ENCODE data around the gene IFT20.
A peak's percentile ranks its signal among the peaks of the same experiment; 100 is the strongest.

The IFT20 gene

DNA sequence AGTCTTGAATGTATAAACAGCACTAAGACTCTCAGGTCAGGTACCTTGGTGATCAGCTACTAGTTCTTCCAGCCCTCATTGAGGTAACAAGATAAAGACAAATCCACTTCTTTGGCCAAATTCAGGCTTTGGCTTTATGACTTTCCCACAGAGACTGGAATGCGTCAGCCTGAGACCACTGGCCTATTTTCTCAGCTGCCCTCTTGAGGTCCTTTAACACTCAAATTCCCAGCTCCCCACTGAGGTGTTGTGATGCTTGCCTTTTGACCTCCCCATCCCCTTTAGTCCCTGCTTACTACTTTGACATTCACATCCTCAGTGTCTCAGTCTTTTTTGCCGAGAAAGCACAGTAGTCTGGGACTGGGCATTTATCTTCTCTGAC lies 10.9 kb upstream of the IFT20 start:
- Histone ChIP-seq H3K4me3 (ENCODE audit: low read depth, low read length) (no peak overlapping the region), H3K27me3 (replicated peaks) (no peaks in the 10 kb centered on the region), H3K36me3 (replicated peaks) (peaks cover 72% of the 10 kb centered on the region), H3K27ac (peak overlapping the region; percentile 64)
- TF ChIP-seq CTCF (IDR thresholded peaks at IDR 0.05; ENCODE audit: low read depth, low read length, missing control alignments), result no peak
- in situ Hi-C loops (cut with HindIII; ENCODE audit: low pct_ligation_motif_present, low sequenced_read_pairs), result no loop called here
- DNase-seq, result no peak

DNA sequence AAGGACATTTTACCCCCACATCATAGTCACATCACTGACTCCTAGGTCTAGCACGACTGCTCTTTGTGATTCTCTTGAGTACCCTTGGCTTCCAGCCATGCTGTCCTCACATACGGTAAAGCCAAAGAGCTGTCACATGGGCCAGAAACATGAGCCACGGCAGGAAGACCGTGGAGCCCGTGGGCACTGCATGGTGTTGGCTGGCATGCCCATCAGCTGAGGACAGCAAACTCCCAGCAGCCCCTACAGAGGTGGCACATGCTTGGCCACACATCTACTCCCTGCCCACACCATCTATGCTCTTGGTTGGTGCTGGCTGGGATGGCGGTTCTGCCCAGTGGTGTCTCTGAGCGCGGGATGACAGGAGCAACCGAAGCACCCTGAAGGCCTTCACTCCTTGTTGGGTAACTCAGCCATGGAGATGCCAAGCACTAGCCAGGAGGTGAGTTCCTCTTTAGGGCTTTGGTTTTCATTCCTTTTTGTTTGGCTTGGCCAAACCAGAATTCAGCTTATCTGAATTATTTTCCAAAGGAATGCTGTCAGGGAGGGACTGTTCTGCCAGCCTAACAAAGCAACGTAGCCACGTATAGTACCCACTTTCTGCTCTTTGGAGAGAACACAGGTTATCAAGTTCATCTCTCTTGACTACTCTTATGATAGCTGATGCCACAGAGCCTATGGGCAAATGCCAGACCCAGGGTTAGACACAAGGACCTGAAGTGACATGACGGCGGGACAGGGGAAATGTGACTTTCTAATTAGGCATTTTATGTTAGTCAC lies 10.3 kb upstream of the IFT20 start:
- no peak for TF ChIP-seq CTCF (IDR thresholded peaks at IDR 0.05; ENCODE audit: low read depth, low read length, missing control alignments)
- Histone ChIP-seq H3K36me3 (replicated peaks) (peaks cover 71% of the 10 kb centered on the region), H3K27me3 (replicated peaks) (no peaks in the 10 kb centered on the region), H3K27ac (peak overlapping the region; percentile 64), H3K4me3 (ENCODE audit: low read depth, low read length) (no peak overlapping the region)
- DNase-seq, result no peak
- in situ Hi-C loops (cut with HindIII; ENCODE audit: low pct_ligation_motif_present, low sequenced_read_pairs), result no loop called here

- Histone ChIP-seq H3K36me3 (replicated peaks) (peaks cover 72% of the 10 kb centered on the region), H3K27me3 (replicated peaks) (no peaks in the 10 kb centered on the region), H3K27ac (no peak overlapping the region), H3K4me3 (ENCODE audit: low read depth, low read length) (no peak overlapping the region)
- TF ChIP-seq CTCF (IDR thresholded peaks at IDR 0.05; ENCODE audit: low read depth, low read length, missing control alignments), result no peak
- DNase-seq, result no peak
- in situ Hi-C loops (cut with HindIII; ENCODE audit: low pct_ligation_motif_present, low sequenced_read_pairs), result no loop called here
These were observed 9.2 kb upstream of the IFT20 start for GRCh38 chr17:28344435-28344901.

DNA sequence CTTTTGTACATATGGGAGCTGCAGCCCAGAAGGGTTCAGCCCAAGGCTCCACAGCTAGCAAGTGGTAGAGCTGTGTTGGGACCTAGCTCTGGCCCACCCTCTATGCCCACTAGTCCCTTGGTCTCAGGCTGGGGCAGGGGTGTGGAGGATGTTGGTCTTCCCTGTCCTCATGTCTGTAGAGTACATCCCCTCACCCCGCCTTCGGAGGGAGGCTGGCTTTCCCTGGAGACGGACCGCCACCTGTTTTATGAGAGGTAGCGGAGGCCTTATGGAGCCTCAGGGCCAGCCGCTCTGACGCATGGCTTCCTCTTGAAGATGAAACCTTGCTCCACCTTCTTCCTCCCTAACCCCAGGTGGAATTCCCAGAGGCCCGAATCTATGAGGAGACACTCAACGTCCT lies 8.7 kb upstream of the IFT20 start:
- no peaks in the 10 kb centered on the region for H3K27me3 ChIP-seq (replicated peaks)
- H3K36me3 ChIP-seq (replicated peaks), result peaks cover 72% of the 10 kb centered on the region
- H3K27ac ChIP-seq, result no peak overlapping the region
- in situ Hi-C loops (cut with HindIII; ENCODE audit: low pct_ligation_motif_present, low sequenced_read_pairs), result no loop called here
- TF ChIP-seq CTCF (IDR thresholded peaks at IDR 0.05; ENCODE audit: low read depth, low read length, missing control alignments), result no peak
- H3K4me3 ChIP-seq (ENCODE audit: low read depth, low read length), result no peak overlapping the region
- DNase-seq, result no peak

- no peaks in the 10 kb centered on the region for H3K27me3 ChIP-seq (replicated peaks)
- in situ Hi-C loops (cut with HindIII; ENCODE audit: low pct_ligation_motif_present, low sequenced_read_pairs), result no loop called here
- no peak overlapping the region for H3K27ac ChIP-seq
- DNase-seq, result no peak
- H3K36me3 ChIP-seq (replicated peaks), result peaks cover 67% of the 10 kb centered on the region
- no peak overlapping the region for H3K4me3 ChIP-seq (ENCODE audit: low read depth, low read length)
- TF ChIP-seq CTCF (IDR thresholded peaks at IDR 0.05; ENCODE audit: low read depth, low read length, missing control alignments), result no peak
These were observed 8.2 kb upstream of the IFT20 start for GRCh38 chr17:28343491-28343932.

DNA sequence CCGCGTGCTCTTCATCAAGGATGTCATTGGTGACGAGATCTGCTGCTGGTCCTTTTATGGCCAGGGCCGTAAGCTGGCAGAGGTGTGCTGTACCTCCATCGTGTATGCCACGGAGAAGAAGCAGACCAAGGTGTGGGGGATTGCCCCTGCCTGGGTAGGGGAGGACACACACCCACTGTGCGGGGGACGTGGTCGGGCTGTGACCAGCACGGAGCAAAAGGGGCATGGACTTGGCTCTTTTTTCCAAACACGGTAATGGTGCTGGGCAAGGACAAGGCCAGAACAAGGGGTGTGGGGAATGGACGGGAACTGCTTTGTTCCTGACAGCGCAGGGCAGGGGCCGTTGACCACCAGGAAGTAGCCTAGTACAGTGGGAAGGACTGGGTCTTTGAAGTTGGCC lies 7.0 kb upstream of the IFT20 start:
- in situ Hi-C loops (cut with HindIII; ENCODE audit: low pct_ligation_motif_present, low sequenced_read_pairs), result no loop called here
- no peaks in the 10 kb centered on the region for H3K27me3 ChIP-seq (replicated peaks)
- no peak for TF ChIP-seq CTCF (IDR thresholded peaks at IDR 0.05; ENCODE audit: low read depth, low read length, missing control alignments)
- peaks cover 61% of the 10 kb centered on the region for H3K36me3 ChIP-seq (replicated peaks)
- H3K27ac ChIP-seq, result no peak overlapping the region
- no peak overlapping the region for H3K4me3 ChIP-seq (ENCODE audit: low read depth, low read length)
- no peak for DNase-seq
